HCT116 (cell line): ENCODE measurements around the gene EXD2. TPM values are rescaled to one million over a fixed set of nuclear protein-coding genes. Genes with fewer than 3 reads are reported as not detected.

Experiments
- ATAC-seq: fragments of 200-7000 bp; cut with Tn5 transposase; 2 replicates; pipeline ENCODE4 v1.9.1; 2020; ENCODE audit warnings: mild to moderate bottlenecking, moderate library complexity
- BruUV-seq: library from RNA; stranded (reverse); fragments of 400-500 nt; replicated peaks from 2 replicates; lab custom pipeline; 2021; lab: Mats Ljungman, UMichigan
- CTCF ChIA-PET: fragments of 300-600 bp; sonication (Branson Sonifier 250); formaldehyde crosslinking; loops from one replicate; lab custom pipeline; 2021; ENCODE audit warnings: antibody characterized with exemption; lab: Charles Lee
- POLR2A ChIA-PET: fragments of 300-600, 350-600 bp; sonication (Branson Sonifier 250); formaldehyde crosslinking; loops from one replicate; lab custom pipeline; 2021; ENCODE audit warnings: antibody characterized with exemption; lab: Charles Lee
- RAD21 ChIA-PET, 2 experiments: fragments of 300-600 bp; sonication (Branson Sonifier 250); formaldehyde crosslinking; loops; one replicate each; lab custom pipeline; 2023; ENCODE audit warnings: low total read pairs in 2 of 2; ENCODE audit not compliant: uncharacterized antibody in 2 of 2, unreplicated experiment in 2 of 2, low non-redundant PET in 1 of 2; lab: Charles Lee
- DNase-seq: peaks from one replicate; pipeline ENCODE4 v3.0.0-alpha.2; 2010; ENCODE audit warnings: low read depth, low spot score
- H2AFZ ChIP-seq: fragments of 200-600 bp; shearing (Covaris generic), sonication (generic); 2 replicates; pipeline ENCODE4 v1.6.1; 2017; ENCODE audit warnings: low read depth, mixed run types, mixed read lengths, antibody characterized with exemption, low read length; ENCODE audit not compliant: poor library complexity, severe bottlenecking
- H3K27ac ChIP-seq: 2 replicates; pipeline ENCODE4 v1.5.1; 2012; ENCODE audit warnings: low read depth, low read length
- H3K27me3 ChIP-seq: fragments of 200-600 bp; sonication (generic); 2 replicates; pipeline ENCODE4 v1.6.1; 2016; ENCODE audit warnings: mixed run types, low read length, mixed read lengths; ENCODE audit not compliant: insufficient read depth
- H3K36me3 ChIP-seq, 2 experiments: fragments of 200-500 bp in 1 of 2; fragments of 200-600 bp in 1 of 2; sonication (Bioruptor generic) in 1 of 2; sonication (generic) in 1 of 2; 2 replicates each; pipeline versions ENCODE4 v1.5.1 to v1.6.1; 2014 to 2016; ENCODE audit warnings: low read length in 2 of 2, inconsistent platforms in 1 of 2, mixed read lengths in 1 of 2, mixed run types in 1 of 2; ENCODE audit not compliant: insufficient read depth in 2 of 2, control insufficient read depth in 1 of 2
- H3K4me1 ChIP-seq, 2 experiments: fragments of 200-600 bp in 1 of 2; sonication (generic) in 1 of 2; 2 replicates each; pipeline versions ENCODE4 v1.5.1 to v1.6.1; 2012 to 2017; ENCODE audit warnings: low read length in 2 of 2, inconsistent platforms in 1 of 2, mild to moderate bottlenecking in 1 of 2, mixed read lengths in 1 of 2, mixed run types in 1 of 2, moderate library complexity in 1 of 2; ENCODE audit not compliant: insufficient read depth in 2 of 2, control insufficient read depth in 1 of 2
- H3K4me2 ChIP-seq: fragments of 200-600 bp; sonication (generic); 2 replicates; pipeline ENCODE4 v1.6.1; 2017; ENCODE audit warnings: mixed run types, low read length, mixed read lengths
- H3K4me3 ChIP-seq, 2 experiments: fragments of 200-600 bp in 1 of 2; sonication (generic) in 1 of 2; replicated peaks in 1 of 2; 2 replicates each; pipeline ENCODE4 v1.5.1; 2011 to 2016; ENCODE audit warnings: low read length in 2 of 2, control low read depth in 1 of 2, low read depth in 1 of 2, mild to moderate bottlenecking in 1 of 2, mixed read lengths in 1 of 2, mixed run types in 1 of 2
- H3K79me2 ChIP-seq: fragments of 200-600 bp; sonication (generic); 2 replicates; pipeline ENCODE4 v1.6.1; 2017; ENCODE audit warnings: mild to moderate bottlenecking, mixed run types, low read length, moderate library complexity, mixed read lengths; ENCODE audit not compliant: insufficient read depth
- H3K9ac ChIP-seq: fragments of 200-600 bp; sonication (generic); 2 replicates; pipeline ENCODE4 v1.6.1; 2016; ENCODE audit warnings: low read length, mixed read lengths
- H3K9me2 ChIP-seq: fragments of 200-600 bp; sonication (generic), shearing (Covaris generic); 2 replicates; pipeline ENCODE4 v1.6.1; 2017; ENCODE audit warnings: mixed run types, mild to moderate bottlenecking, moderate library complexity; ENCODE audit not compliant: insufficient read depth
- H3K9me3 ChIP-seq, 2 experiments: fragments of 200-500 bp in 1 of 2; fragments of 200-600 bp in 1 of 2; sonication (Bioruptor generic) in 1 of 2; sonication (generic) in 1 of 2; 2 replicates each; pipeline ENCODE4 v1.6.1; 2014 to 2017; ENCODE audit warnings: low read length in 2 of 2, mixed read lengths in 2 of 2, inconsistent platforms in 1 of 2, low read depth in 1 of 2, mild to moderate bottlenecking in 1 of 2, mixed run types in 1 of 2, moderate library complexity in 1 of 2; ENCODE audit not compliant: control insufficient read depth in 1 of 2, insufficient read depth in 1 of 2
- H4K20me1 ChIP-seq: fragments of 200-600 bp; sonication (generic), shearing (Covaris generic); 2 replicates; pipeline ENCODE4 v1.6.1; 2017; ENCODE audit warnings: mixed run types, mild to moderate bottlenecking, moderate library complexity; ENCODE audit not compliant: insufficient read depth
- EZH2 ChIP-seq: fragments of 200-600 bp; sonication (generic); IDR thresholded peaks from 2 replicates; pipeline ENCODE4 v1.6.1; 2017; ENCODE audit warnings: antibody characterized with exemption, mixed run types
- FOSL1 ChIP-seq: IDR thresholded peaks from 2 replicates; pipeline ENCODE4 v1.6.1; 2012; ENCODE audit warnings: low read depth
- JUND ChIP-seq: IDR thresholded peaks from 2 replicates; pipeline ENCODE4 v1.6.1; 2012
- POLR2A ChIP-seq: IDR thresholded peaks from 2 replicates; pipeline ENCODE4 v1.7.0; 2011; ENCODE audit warnings: borderline replicate concordance; ENCODE audit not compliant: insufficient read depth, insufficient read length; ENCODE audit errors: extremely low read depth
- POLR2AphosphoS5 ChIP-seq: IDR thresholded peaks from 2 replicates; pipeline ENCODE4 v1.6.1; 2011; ENCODE audit warnings: mild to moderate bottlenecking, low read depth, low read length, moderate library complexity
- RAD21 ChIP-seq: IDR thresholded peaks from 2 replicates; pipeline ENCODE4 v1.6.1; 2012; ENCODE audit warnings: low read depth, mild to moderate bottlenecking
- SRF ChIP-seq: IDR thresholded peaks from 2 replicates; pipeline ENCODE4 v1.6.1; 2012; ENCODE audit warnings: low read depth
- TCF7L2 ChIP-seq: IDR thresholded peaks from 2 replicates; pipeline ENCODE4 v1.7.0; 2011; ENCODE audit warnings: borderline replicate concordance, inconsistent platforms; ENCODE audit not compliant: insufficient read depth, insufficient read length; ENCODE audit errors: extremely low read depth
- ZNF274 ChIP-seq: fragments of 200-500 bp; sonication (Bioruptor generic); IDR thresholded peaks from 2 replicates; pipeline ENCODE4 v1.6.1; 2014; ENCODE audit warnings: mild to moderate bottlenecking, low read depth, low read length, inconsistent platforms
- intact Hi-C: fragments of 100-400 bp; cut with micrococcal nuclease; formaldehyde crosslinking; loops from 2 replicates; pipeline ENCODE4 v1.10.0; 2022
- total RNA-seq: library from RNA; stranded (reverse); gene quantifications from one replicate; pipeline ENCODE4 v1.2.1, GENCODE V29; 2021; ENCODE audit not compliant: unreplicated experiment
- TF ChIP-seq, protein P1 (sequence below): IDR thresholded peaks from 2 replicates; pipeline ENCODE4 v1.6.1; 2012; ENCODE audit warnings: low read depth
- TF ChIP-seq, protein P2 (sequence below), 3 experiments: fragments of 200-600 bp in 1 of 3; sonication (generic) in 1 of 3; IDR thresholded peaks in 2 of 3; conservative IDR thresholded peaks in 1 of 3; 2 replicates each; pipeline ENCODE4 v1.5.1; 2012 to 2017; ENCODE audit warnings: low read depth in 2 of 3, low read length in 2 of 3, antibody characterized with exemption in 1 of 3, borderline replicate concordance in 1 of 3, control low read depth in 1 of 3, mild to moderate bottlenecking in 1 of 3, mixed read lengths in 1 of 3, mixed run types in 1 of 3, moderate library complexity in 1 of 3; ENCODE audit not compliant: insufficient read depth in 1 of 3

Gene EXD2
- total RNA-seq, 1 experiment from 2014 or later, result 20.2 TPM

DNA sequence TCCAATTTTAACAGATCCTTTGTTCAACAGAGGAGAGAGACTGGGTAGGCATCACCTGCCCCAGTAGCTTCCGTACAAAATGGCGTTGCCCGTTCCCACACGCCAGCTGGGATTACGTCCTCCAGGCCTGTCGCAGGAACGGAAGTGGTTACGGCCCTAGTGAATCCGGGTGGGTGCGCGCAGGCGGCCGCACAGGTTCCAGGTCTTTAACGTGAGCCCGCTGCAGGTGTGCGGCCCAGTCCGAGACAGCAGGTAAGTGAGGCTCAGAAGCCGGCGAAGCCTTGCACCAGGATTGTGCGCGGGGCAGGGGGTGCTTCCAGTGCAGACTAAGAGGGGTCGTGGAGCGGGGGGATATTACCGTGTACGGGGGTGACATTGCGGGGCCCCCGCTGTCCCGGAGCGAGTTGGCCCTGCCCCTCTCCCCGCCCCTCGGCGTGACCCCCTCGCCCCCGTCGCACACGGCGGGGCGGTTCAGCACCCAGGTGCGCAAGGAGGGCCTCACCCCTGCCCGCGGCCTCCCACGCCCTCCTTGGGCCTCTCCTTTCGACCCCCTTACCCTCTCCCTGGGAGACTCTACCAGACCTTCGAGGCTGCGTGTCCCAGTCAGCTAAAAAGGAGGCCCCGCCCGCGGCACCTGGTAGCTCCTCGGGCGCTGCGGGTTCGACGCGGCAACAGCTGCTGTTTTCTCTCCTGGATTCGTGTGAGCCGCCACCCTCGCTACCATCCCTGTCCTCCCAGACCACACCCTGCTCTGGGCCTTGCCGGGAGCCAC is at the start of gene EXD2 (continued):
- TF ChIP-seq, protein P1, sequence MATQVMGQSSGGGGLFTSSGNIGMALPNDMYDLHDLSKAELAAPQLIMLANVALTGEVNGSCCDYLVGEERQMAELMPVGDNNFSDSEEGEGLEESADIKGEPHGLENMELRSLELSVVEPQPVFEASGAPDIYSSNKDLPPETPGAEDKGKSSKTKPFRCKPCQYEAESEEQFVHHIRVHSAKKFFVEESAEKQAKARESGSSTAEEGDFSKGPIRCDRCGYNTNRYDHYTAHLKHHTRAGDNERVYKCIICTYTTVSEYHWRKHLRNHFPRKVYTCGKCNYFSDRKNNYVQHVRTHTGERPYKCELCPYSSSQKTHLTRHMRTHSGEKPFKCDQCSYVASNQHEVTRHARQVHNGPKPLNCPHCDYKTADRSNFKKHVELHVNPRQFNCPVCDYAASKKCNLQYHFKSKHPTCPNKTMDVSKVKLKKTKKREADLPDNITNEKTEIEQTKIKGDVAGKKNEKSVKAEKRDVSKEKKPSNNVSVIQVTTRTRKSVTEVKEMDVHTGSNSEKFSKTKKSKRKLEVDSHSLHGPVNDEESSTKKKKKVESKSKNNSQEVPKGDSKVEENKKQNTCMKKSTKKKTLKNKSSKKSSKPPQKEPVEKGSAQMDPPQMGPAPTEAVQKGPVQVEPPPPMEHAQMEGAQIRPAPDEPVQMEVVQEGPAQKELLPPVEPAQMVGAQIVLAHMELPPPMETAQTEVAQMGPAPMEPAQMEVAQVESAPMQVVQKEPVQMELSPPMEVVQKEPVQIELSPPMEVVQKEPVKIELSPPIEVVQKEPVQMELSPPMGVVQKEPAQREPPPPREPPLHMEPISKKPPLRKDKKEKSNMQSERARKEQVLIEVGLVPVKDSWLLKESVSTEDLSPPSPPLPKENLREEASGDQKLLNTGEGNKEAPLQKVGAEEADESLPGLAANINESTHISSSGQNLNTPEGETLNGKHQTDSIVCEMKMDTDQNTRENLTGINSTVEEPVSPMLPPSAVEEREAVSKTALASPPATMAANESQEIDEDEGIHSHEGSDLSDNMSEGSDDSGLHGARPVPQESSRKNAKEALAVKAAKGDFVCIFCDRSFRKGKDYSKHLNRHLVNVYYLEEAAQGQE, result no peak
- TF ChIP-seq FOSL1 (no peak), TCF7L2 (peak; percentile 80), POLR2A (peak; percentile 43), RAD21 (no peak)

DNA sequence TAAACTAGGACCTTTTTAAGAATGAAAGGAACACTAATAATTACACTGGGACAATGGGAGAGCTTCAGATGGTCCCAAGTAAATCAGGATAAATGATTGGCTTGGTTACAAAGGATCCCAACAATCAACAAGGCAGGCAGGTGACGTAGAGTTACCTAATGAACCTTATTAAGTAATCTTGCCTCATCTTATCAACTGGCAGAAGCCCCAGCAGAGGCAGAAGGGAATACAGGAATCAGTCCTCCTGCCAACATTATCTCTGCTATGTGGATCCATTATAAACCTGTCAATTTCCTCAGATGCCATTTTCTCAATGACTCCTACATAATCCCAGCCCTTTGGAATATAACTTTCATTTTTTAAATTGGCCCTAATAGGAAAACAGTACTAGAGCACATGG is 49.7 kb upstream of the EXD2 start:
- ChIA-PET POLR2A (no interaction called here), CTCF (interaction anchor here (1.0 to 1.7 kb wide), 2 partner anchors 9 to 12 kb away, joined by 3 to 6 read pairs; no protein-coding TSS in a partner anchor), RAD21 (no interaction called here)
- DNase-seq (no peak), ATAC-seq (no peak)
- no peak overlapping the region for H3K4me2 ChIP-seq
- no TSS peak for BruUV-seq
- H3K79me2 ChIP-seq, result peaks cover 33% of the 10 kb centered on the region
- no peaks in the 10 kb centered on the region for H4K20me1 ChIP-seq
- H3K4me1 ChIP-seq, result no peaks in the 10 kb centered on the region
- intact Hi-C loops, result no loop called here
- no peak overlapping the region for H3K27ac ChIP-seq
- H3K36me3 ChIP-seq, result no peaks in the 10 kb centered on the region
- H3K27me3 ChIP-seq, result no peaks in the 10 kb centered on the region
- H3K9ac ChIP-seq, result no peak overlapping the region
- no peaks in the 10 kb centered on the region for H3K9me2 ChIP-seq
- TF ChIP-seq SRF (no peak), ZNF274 (no peak), RAD21 (no peak), JUND (no peak), POLR2AphosphoS5 (no peak), TCF7L2 (no peak), EZH2 (no peak)
- TF ChIP-seq, protein P2, sequence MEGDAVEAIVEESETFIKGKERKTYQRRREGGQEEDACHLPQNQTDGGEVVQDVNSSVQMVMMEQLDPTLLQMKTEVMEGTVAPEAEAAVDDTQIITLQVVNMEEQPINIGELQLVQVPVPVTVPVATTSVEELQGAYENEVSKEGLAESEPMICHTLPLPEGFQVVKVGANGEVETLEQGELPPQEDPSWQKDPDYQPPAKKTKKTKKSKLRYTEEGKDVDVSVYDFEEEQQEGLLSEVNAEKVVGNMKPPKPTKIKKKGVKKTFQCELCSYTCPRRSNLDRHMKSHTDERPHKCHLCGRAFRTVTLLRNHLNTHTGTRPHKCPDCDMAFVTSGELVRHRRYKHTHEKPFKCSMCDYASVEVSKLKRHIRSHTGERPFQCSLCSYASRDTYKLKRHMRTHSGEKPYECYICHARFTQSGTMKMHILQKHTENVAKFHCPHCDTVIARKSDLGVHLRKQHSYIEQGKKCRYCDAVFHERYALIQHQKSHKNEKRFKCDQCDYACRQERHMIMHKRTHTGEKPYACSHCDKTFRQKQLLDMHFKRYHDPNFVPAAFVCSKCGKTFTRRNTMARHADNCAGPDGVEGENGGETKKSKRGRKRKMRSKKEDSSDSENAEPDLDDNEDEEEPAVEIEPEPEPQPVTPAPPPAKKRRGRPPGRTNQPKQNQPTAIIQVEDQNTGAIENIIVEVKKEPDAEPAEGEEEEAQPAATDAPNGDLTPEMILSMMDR (IDR thresholded peaks at IDR 0.05 in 2 of 3, conservative IDR thresholded peaks at IDR 0.05 in 1 of 3; ENCODE audit: borderline replicate concordance in 1 of 3, insufficient read depth in 1 of 3, low read depth in 2 of 3, low read length in 2 of 3), result no peak
- no peak overlapping the region for H3K4me3 ChIP-seq
- no peaks in the 10 kb centered on the region for H3K9me3 ChIP-seq
- no peak overlapping the region for H2AFZ ChIP-seq
